K562 (cell line): ENCODE measurements around the gene ISG20. TPM values are rescaled to one million over a fixed set of nuclear protein-coding genes. Genes with fewer than 3 reads are reported as not detected.

ENCODE experiments used
- ATAC-seq: fragments of 200-7000 bp; cut with Tn5 transposase; 3 replicates; pipeline ENCODE4 v1.9.1; 2020; ENCODE audit warnings: moderate library complexity
- BruUV-seq: library from RNA; stranded (reverse); fragments of 400-500 nt; replicated peaks from 2 replicates; lab custom pipeline; 2021; lab: Mats Ljungman, UMichigan
- CTCF ChIA-PET: fragments of 300-600 bp; formaldehyde crosslinking; extraction: SDS; loops from one replicate; lab custom pipeline; 2021; ENCODE audit warnings: low intra/inter-chr PET ratio; lab: Yijun Ruan, JAX
- POLR2A ChIA-PET: fragments of 300-600, 350-650 bp; sonication (Branson Sonifier 250); formaldehyde crosslinking; extraction: SDS; loops from one replicate; lab custom pipeline; 2021; ENCODE audit warnings: antibody characterized with exemption, inconsistent platforms; lab: Yijun Ruan, JAX
- DNase-seq, 4 experiments: peaks; one replicate each; pipeline versions ENCODE4 v3.0.0 to v3.0.0-alpha.2; 2011 to 2018; ENCODE audit warnings: low spot score in 3 of 4, mixed read lengths in 3 of 4; ENCODE audit errors: extremely low read depth in 1 of 4
- FAIRE-seq: peaks from 2 replicates; lab custom pipeline; 2011; peaks lifted over from hg19 to GRCh38; lab: Jason Lieb, UNC
- H2AFZ ChIP-seq: 2 replicates; pipeline ENCODE4 v1.6.0; 2011; ENCODE audit warnings: low read depth, low read length, control low read depth, inconsistent platforms
- H3K27ac ChIP-seq: fragments of 200-600 bp; 3 replicates; pipeline ENCODE4 v1.8.0; 2011; ENCODE audit warnings: low read depth, mild to moderate bottlenecking, control low read depth, inconsistent platforms, low read length, moderate library complexity, mixed read lengths; ENCODE audit errors: extremely low read depth
- H3K27me3 ChIP-seq, 2 experiments: fragments of 300-600 bp in 1 of 2; 2 replicates in 1 of 2; 3 replicates in 1 of 2; pipeline versions ENCODE4 v1.6.0 to v1.8.0; 2011; ENCODE audit warnings: inconsistent platforms in 2 of 2, low read length in 2 of 2, mild to moderate bottlenecking in 1 of 2, mixed read lengths in 1 of 2, moderate library complexity in 1 of 2; ENCODE audit not compliant: control insufficient read depth in 2 of 2, insufficient read depth in 2 of 2
- H3K36me3 ChIP-seq: fragments of 300-600 bp; 3 replicates; pipeline ENCODE4 v1.8.0; 2011; ENCODE audit warnings: mild to moderate bottlenecking, low read length, inconsistent platforms; ENCODE audit not compliant: control insufficient read depth, insufficient read depth
- H3K4me1 ChIP-seq, 2 experiments: fragments of 200-600 bp in 1 of 2; replicated peaks in 1 of 2; 2 replicates in 1 of 2; 3 replicates in 1 of 2; pipeline versions ENCODE4 v1.5.1 to v1.8.0; 2011; ENCODE audit warnings: inconsistent platforms in 2 of 2, low read length in 2 of 2, mild to moderate bottlenecking in 1 of 2, mixed read lengths in 1 of 2, moderate library complexity in 1 of 2; ENCODE audit not compliant: control insufficient read depth in 2 of 2, insufficient read depth in 2 of 2
- H3K4me2 ChIP-seq: 2 replicates; pipeline ENCODE4 v1.6.1; 2011; ENCODE audit warnings: low read length, control low read depth, inconsistent platforms, mixed read lengths; ENCODE audit not compliant: insufficient read depth
- H3K4me3 ChIP-seq: fragments of 200-600 bp; sonication (generic), shearing (Covaris generic); 2 replicates; pipeline ENCODE4 v1.5.1; 2016; ENCODE audit warnings: control low read depth, inconsistent platforms
- H3K79me2 ChIP-seq: fragments of 200-600 bp; 3 replicates; pipeline ENCODE4 v1.8.0; 2011; ENCODE audit warnings: low read length, inconsistent platforms; ENCODE audit not compliant: control insufficient read depth, insufficient read depth
- H3K9ac ChIP-seq, 2 experiments: 2 replicates each; pipeline versions ENCODE4 v1.6.0 to v1.6.1; 2011; ENCODE audit warnings: low read depth in 2 of 2, low read length in 2 of 2, control low read depth in 1 of 2, inconsistent platforms in 1 of 2, mild to moderate bottlenecking in 1 of 2, mixed read lengths in 1 of 2; ENCODE audit not compliant: insufficient read depth in 1 of 2
- H3K9me1 ChIP-seq: one replicate; pipeline ENCODE4 v1.6.0; 2011; ENCODE audit warnings: inconsistent platforms, mild to moderate bottlenecking, low read length, moderate library complexity; ENCODE audit not compliant: control insufficient read depth, insufficient read depth
- H3K9me3 ChIP-seq: replicated peaks from 2 replicates; pipeline ENCODE4 v1.5.1; 2011; ENCODE audit warnings: low read depth, low read length, inconsistent platforms; ENCODE audit not compliant: control insufficient read depth, insufficient read depth
- H4K20me1 ChIP-seq: replicated peaks from 2 replicates; pipeline ENCODE4 v1.6.1; 2011; ENCODE audit warnings: low read length, inconsistent platforms, mixed read lengths; ENCODE audit not compliant: control insufficient read depth, insufficient read depth
- CTCFL ChIP-seq: IDR thresholded peaks from 2 replicates; pipeline ENCODE4 v1.6.1; 2011; ENCODE audit warnings: borderline replicate concordance, low read depth, mild to moderate bottlenecking, moderate library complexity, low read length; ENCODE audit not compliant: insufficient read depth, poor library complexity, severe bottlenecking
- NFE2L1 ChIP-seq: fragments of 450-650 bp; IDR thresholded peaks from 2 replicates; pipeline ENCODE4 v1.6.1; 2016; ENCODE audit warnings: missing genetic modification characterization, low read depth, mild to moderate bottlenecking, missing compliant biosample characterization, moderate library complexity, borderline replicate concordance
- RAD21 ChIP-seq, 2 experiments: fragments of 250-450 bp in 1 of 2; fragments of 450-650 bp in 1 of 2; sonication (Bioruptor Pico) in 1 of 2; formaldehyde crosslinking in 1 of 2; IDR thresholded peaks in 1 of 2; conservative IDR thresholded peaks in 1 of 2; 2 replicates each; pipeline versions ENCODE4 v1.4.0 to v1.8.0; 2020 to 2022; ENCODE audit warnings: mild to moderate bottlenecking in 2 of 2, moderate library complexity in 1 of 2
- RBM25 ChIP-seq: fragments of 200-400 bp; formaldehyde crosslinking; IDR thresholded peaks from 2 replicates; pipeline ENCODE4 v1.6.1; 2018; ENCODE audit warnings: low read length, low read depth, moderate library complexity; ENCODE audit not compliant: severe bottlenecking
- REST ChIP-seq, 2 experiments: fragments of 450-650 bp; formaldehyde crosslinking in 1 of 2; IDR thresholded peaks; 2 replicates each; pipeline versions ENCODE4 v1.4.0 to v1.6.1; 2014 to 2020; ENCODE audit warnings: mild to moderate bottlenecking in 2 of 2, borderline replicate concordance in 1 of 2, low read depth in 1 of 2
- SMC3 ChIP-seq: conservative IDR thresholded peaks from 2 replicates; pipeline ENCODE4 v1.6.1; 2011; ENCODE audit warnings: low read depth, low read length, improper control_type of control experiment; ENCODE audit not compliant: insufficient read depth
- ZFP36 ChIP-seq: fragments of 150-350 bp; IDR thresholded peaks from 2 replicates; pipeline ENCODE4 v1.6.1; 2018; ENCODE audit warnings: low read length, low read depth; ENCODE audit not compliant: partially characterized antibody
- WGBS: fragments of 100-300 bp; shearing (Covaris generic); methylation state at CpG from one replicate; pipeline ENCODE4 v1.1.6; 2016; ENCODE audit warnings: low coverage, mixed read lengths; ENCODE audit not compliant: insufficient coverage; ENCODE audit errors: missing lambda C conversion rate; 5-methylcytosine and 5-hydroxymethylcytosine counted together
- in situ Hi-C: fragments of 300-500 bp; cut with MboI; formaldehyde crosslinking; loops from 4 replicates; pipeline ENCODE4 v1.15.0; 2018; ENCODE audit warnings: inconsistent platforms, mixed read lengths
- intact Hi-C: fragments of 100-400 bp; cut with micrococcal nuclease; formaldehyde crosslinking; loops from 2 replicates; pipeline ENCODE4 v1.14.2; 2022
- polyA plus RNA-seq, 8 experiments: library from polyadenylated mRNA; depleted of rRNA in 4 of 8; stranded (reverse) in 5 of 8; unstranded in 3 of 8; fragments of >200 nt; fragmentation: Nextera tagmentation in 2 of 8; fragmentation: Illumina TruSeq in 1 of 8; extraction: Ambion mirVana in 2 of 8; extraction: Trizol in 1 of 8; gene quantifications; 2 replicates each; pipeline versions ENCODE4 v1.2.1 to v1.2.3, GENCODE V29; 2011 to 2014; ENCODE audit warnings: inconsistent platforms in 1 of 8, missing spikeins in 1 of 8
- total RNA-seq, 7 experiments: library from RNA; depleted of rRNA in 6 of 7; stranded (reverse); fragments of >200 nt in 6 of 7; fragmentation: Illumina TruSeq in 2 of 7; extraction: Trizol in 2 of 7; gene quantifications; 2 replicates each; pipeline versions ENCODE4 v1.2.1 to v1.2.3, GENCODE V29; 2011 to 2021; ENCODE audit warnings: low replicate concordance in 1 of 7

Gene ISG20
- total and polyA plus RNA-seq, 9 of the 15 experiments (the other 6 are each of a cell fraction or from before 2014, with no cell fraction given), result 0.06 to 2.1 (median 1.00) TPM

- peaks cover 0 to 5% of the 10 kb centered on the region in 2 experiments; a peak in 1 of 5 replicates for H3K4me1 ChIP-seq
- no peak overlapping the region for H3K27ac ChIP-seq
- H3K9me1 ChIP-seq, result no peaks in the 10 kb centered on the region
- no peak overlapping the region for H3K9ac ChIP-seq
- no peaks in the 10 kb centered on the region for H3K79me2 ChIP-seq
- FAIRE-seq, result no peak
- peak; percentile 91 for ATAC-seq
- H3K4me3 ChIP-seq, result no peak overlapping the region
- H3K36me3 ChIP-seq, result no peaks in the 10 kb centered on the region
- WGBS, result 0% methylated on average over 2 of the region's 2 CpGs
- H3K27me3 ChIP-seq, result peaks cover 32 to 46% of the 10 kb centered on the region in 2 experiments
- no peaks in the 10 kb centered on the region for H3K9me3 ChIP-seq
- POLR2A ChIA-PET, result interaction anchor here (0.6 kb wide), 1 partner anchor 236 kb away, joined by 3 read pairs; no protein-coding TSS in a partner anchor
- DNase-seq, result peak; percentile 42 to 49 (median 46)
- in situ Hi-C loops, result no loop called here
- H3K4me2 ChIP-seq, result no peak overlapping the region
- H4K20me1 ChIP-seq, result peaks cover 6% of the 10 kb centered on the region; the same call in 1 of the 2 replicates
- intact Hi-C loops, result loop anchor here (1.0 to 2.0 kb wide), 2 partner anchors 44 to 225 kb away; no protein-coding TSS in a partner anchor
- no TSS peak for BruUV-seq
- H2AFZ ChIP-seq, result no peak overlapping the region
- CTCF ChIA-PET, result interaction anchor here (0.9 to 1.2 kb wide), 2 partner anchors 78 to 225 kb away, joined by 4 to 5 read pairs; no protein-coding TSS in a partner anchor
- TF ChIP-seq CTCFL (peak; percentile 47), ZFP36 (peak; percentile 85), NFE2L1 (tag) (no peak), REST (IDR thresholded peaks at IDR 0.05; ENCODE audit: borderline replicate concordance) (peak; percentile 38; the same call in 1 of the 2 replicates), REST (CRISPR knock-in tag; IDR thresholded peaks at IDR 0.05; ENCODE audit: low read depth) (no peak), RAD21 (CRISPR knock-in tag; conservative IDR thresholded peaks at IDR 0.05 in 1 of 2, IDR thresholded peaks at IDR 0.05 in 1 of 2) (peak; percentile 36 to 67), SMC3 (peak; percentile 59; the same call in 1 of the 2 replicates), RBM25 (peak; percentile 21)
Observed at GRCh38 chr15:88701561-88702095, 62.8 kb downstream of the ISG20 start.
